ENCODE data around the gene UNK. TPM values are rescaled to one million over a fixed set of nuclear protein-coding genes. Genes with fewer than 3 reads are reported as not detected.
A peak's percentile ranks its signal among the peaks of the same experiment; 100 is the strongest.

The UNK gene
- total RNA-seq, 2 experiments from 2014 or later = 41.5 to 67.6 TPM

GRCh38 chr17:75825149-75825552 is 40.5 kb downstream of the UNK start:
- no peaks in the 10 kb centered on the region for H4K20me1 ChIP-seq (ENCODE audit: insufficient read depth, low read length)
- CTCF ChIA-PET (ENCODE audit: unreplicated experiment) = no interaction called here
- TF ChIP-seq, protein P1, sequence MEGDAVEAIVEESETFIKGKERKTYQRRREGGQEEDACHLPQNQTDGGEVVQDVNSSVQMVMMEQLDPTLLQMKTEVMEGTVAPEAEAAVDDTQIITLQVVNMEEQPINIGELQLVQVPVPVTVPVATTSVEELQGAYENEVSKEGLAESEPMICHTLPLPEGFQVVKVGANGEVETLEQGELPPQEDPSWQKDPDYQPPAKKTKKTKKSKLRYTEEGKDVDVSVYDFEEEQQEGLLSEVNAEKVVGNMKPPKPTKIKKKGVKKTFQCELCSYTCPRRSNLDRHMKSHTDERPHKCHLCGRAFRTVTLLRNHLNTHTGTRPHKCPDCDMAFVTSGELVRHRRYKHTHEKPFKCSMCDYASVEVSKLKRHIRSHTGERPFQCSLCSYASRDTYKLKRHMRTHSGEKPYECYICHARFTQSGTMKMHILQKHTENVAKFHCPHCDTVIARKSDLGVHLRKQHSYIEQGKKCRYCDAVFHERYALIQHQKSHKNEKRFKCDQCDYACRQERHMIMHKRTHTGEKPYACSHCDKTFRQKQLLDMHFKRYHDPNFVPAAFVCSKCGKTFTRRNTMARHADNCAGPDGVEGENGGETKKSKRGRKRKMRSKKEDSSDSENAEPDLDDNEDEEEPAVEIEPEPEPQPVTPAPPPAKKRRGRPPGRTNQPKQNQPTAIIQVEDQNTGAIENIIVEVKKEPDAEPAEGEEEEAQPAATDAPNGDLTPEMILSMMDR (conservative IDR thresholded peaks at IDR 0.05; ENCODE audit: low read length) = no peak
- TF ChIP-seq EZH2phosphoT487 (IDR thresholded peaks at IDR 0.05; ENCODE audit: borderline replicate concordance, low read depth, low read length) = no peak
- POLR2A ChIA-PET = interaction anchor here (1.0 kb wide), 1 partner anchor 39 kb away, joined by 3 read pairs; no protein-coding TSS in a partner anchor
- H3K4me1 ChIP-seq (ENCODE audit: insufficient read depth, low read length, poor library complexity, severe bottlenecking) = peaks cover 20% of the 10 kb centered on the region
- intact Hi-C loops (cut with micrococcal nuclease; ENCODE audit: unreplicated experiment) = no loop called here
- no peak overlapping the region for H3K4me2 ChIP-seq (ENCODE audit: low read length)
- H2AFZ ChIP-seq (ENCODE audit: low read length) = no peak overlapping the region
- H3K27ac ChIP-seq (ENCODE audit: low read depth, low read length, poor library complexity, severe bottlenecking) = no peak overlapping the region
- H3K4me3 ChIP-seq (ENCODE audit: low read depth, low read length, poor library complexity, severe bottlenecking) = no peak overlapping the region
- no peaks in the 10 kb centered on the region for H3K9me2 ChIP-seq (ENCODE audit: insufficient read depth, low read length)
- no peak for DNase-seq (ENCODE audit: low spot score)
- BruUV-seq (replicated peaks) = no TSS peak
- no peaks in the 10 kb centered on the region for H3K9me3 ChIP-seq (ENCODE audit: low read length)
- no peaks in the 10 kb centered on the region for H3K79me2 ChIP-seq (ENCODE audit: insufficient read depth, low read depth, low read length)
- peaks cover 46% of the 10 kb centered on the region for H3K36me3 ChIP-seq (ENCODE audit: insufficient read depth, low read length)

DNA sequence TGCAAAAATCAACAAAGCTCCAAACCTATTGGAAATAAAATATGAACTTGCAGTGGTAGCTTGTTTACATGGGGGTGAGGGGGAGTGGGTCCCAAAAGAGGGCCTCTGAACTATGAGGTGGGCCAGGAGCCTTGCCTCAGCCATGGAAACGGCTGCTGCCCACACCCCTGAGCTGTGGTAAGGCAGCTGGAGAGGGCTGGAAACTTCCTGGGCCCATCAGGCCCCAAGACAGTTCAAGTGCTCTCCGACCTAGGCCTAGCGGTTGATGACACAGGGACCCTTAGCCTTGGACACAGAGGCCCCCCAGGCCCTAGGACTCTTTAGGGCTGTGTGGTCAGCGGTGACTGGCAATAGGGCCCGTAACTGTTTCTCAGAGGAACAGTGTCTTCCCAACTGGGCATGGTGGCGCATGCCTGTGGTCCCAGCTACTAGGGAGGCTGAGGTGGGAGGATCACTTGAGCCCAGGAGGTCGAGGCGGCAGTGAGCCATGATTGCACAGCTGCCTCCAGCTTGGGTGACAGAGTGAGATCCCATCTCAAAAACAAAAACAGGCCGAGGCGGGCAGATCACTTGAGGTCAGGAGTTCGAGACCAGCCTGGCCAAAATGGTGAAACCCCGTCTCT is 41.3 kb downstream of the UNK start:
- Histone ChIP-seq H3K36me3 (ENCODE audit: insufficient read depth, low read length) (peaks cover 38% of the 10 kb centered on the region), H3K4me3 (ENCODE audit: low read depth, low read length, poor library complexity, severe bottlenecking) (no peak overlapping the region), H3K79me2 (ENCODE audit: insufficient read depth, low read depth, low read length) (no peaks in the 10 kb centered on the region), H4K20me1 (ENCODE audit: insufficient read depth, low read length) (no peaks in the 10 kb centered on the region), H3K4me2 (ENCODE audit: low read length) (no peak overlapping the region), H2AFZ (ENCODE audit: low read length) (no peak overlapping the region), H3K9me2 (ENCODE audit: insufficient read depth, low read length) (no peaks in the 10 kb centered on the region), H3K4me1 (ENCODE audit: insufficient read depth, low read length, poor library complexity, severe bottlenecking) (peaks cover 20% of the 10 kb centered on the region), H3K27ac (ENCODE audit: low read depth, low read length, poor library complexity, severe bottlenecking) (no peak overlapping the region), H3K9me3 (ENCODE audit: low read length) (no peaks in the 10 kb centered on the region)
- TF ChIP-seq EZH2phosphoT487 (IDR thresholded peaks at IDR 0.05; ENCODE audit: borderline replicate concordance, low read depth, low read length) = no peak
- ChIA-PET POLR2A (interaction anchor here (1.8 kb wide), 1 partner anchor 42 kb away, joined by 8 read pairs; the partner anchor contains the start of gene UNK), CTCF (ENCODE audit: unreplicated experiment) (interaction anchor here (1.4 to 1.8 kb wide), 2 partner anchors 10 to 30 kb away, joined by 4 to 7 read pairs; no protein-coding TSS in a partner anchor)
- BruUV-seq (replicated peaks) = no TSS peak
- no peak for DNase-seq (ENCODE audit: low spot score)
- intact Hi-C loops (cut with micrococcal nuclease; ENCODE audit: unreplicated experiment) = loop anchor here (2.0 kb wide), 1 partner anchor 41 kb away; the partner anchor contains the start of gene UNK

GRCh38 chr17:75826561-75827307 is 42.1 kb downstream of the UNK start:
- peaks cover 30% of the 10 kb centered on the region for H3K36me3 ChIP-seq (ENCODE audit: insufficient read depth, low read length)
- peak; percentile 33 for DNase-seq (ENCODE audit: low spot score)
- TF ChIP-seq EZH2phosphoT487 (IDR thresholded peaks at IDR 0.05; ENCODE audit: borderline replicate concordance, low read depth, low read length) = no peak
- TF ChIP-seq, protein P1 (conservative IDR thresholded peaks at IDR 0.05; ENCODE audit: low read length) = no peak
- intact Hi-C loops (cut with micrococcal nuclease; ENCODE audit: unreplicated experiment) = loop anchor here (1.0 to 2.0 kb wide), 2 partner anchors 42 to 62 kb away; partner anchors contain the start of gene UNK
- peak overlapping the region; percentile 49; the same call in 1 of the 2 replicates for H3K4me2 ChIP-seq (ENCODE audit: low read length)
- no peaks in the 10 kb centered on the region for H3K79me2 ChIP-seq (ENCODE audit: insufficient read depth, low read depth, low read length)
- no peak overlapping the region for H2AFZ ChIP-seq (ENCODE audit: low read length)
- H3K9me3 ChIP-seq (ENCODE audit: low read length) = no peaks in the 10 kb centered on the region
- no peaks in the 10 kb centered on the region for H3K9me2 ChIP-seq (ENCODE audit: insufficient read depth, low read length)
- ChIA-PET POLR2A (interaction anchor here (0.8 to 1.8 kb wide), 2 partner anchors 41 to 43 kb away, joined by 3 to 8 read pairs; partner anchors contain the start of gene UNK), CTCF (ENCODE audit: unreplicated experiment) (interaction anchor here (0.7 to 1.8 kb wide), 8 partner anchors 10 to 310 kb away, joined by 3 to 7 read pairs (median 4); partner anchors contain the start of genes GALK1 and TSEN54)
- no TSS peak for BruUV-seq (replicated peaks)
- peak overlapping the region; percentile 9 for H3K27ac ChIP-seq (ENCODE audit: low read depth, low read length, poor library complexity, severe bottlenecking)
- H3K4me3 ChIP-seq (ENCODE audit: low read depth, low read length, poor library complexity, severe bottlenecking) = no peak overlapping the region
- no peaks in the 10 kb centered on the region for H4K20me1 ChIP-seq (ENCODE audit: insufficient read depth, low read length)
- peaks cover 19% of the 10 kb centered on the region for H3K4me1 ChIP-seq (ENCODE audit: insufficient read depth, low read length, poor library complexity, severe bottlenecking)

Measured in OCI-LY7 (cell line).